HG03175 (cell line): ENCODE data around the gene ATP13A4.

Experiments
- ATAC-seq: cut with Tn5 transposase; IDR thresholded peaks from one replicate; pipeline ENCODE4 v1.9.1; 2021; ENCODE audit warnings: mild to moderate bottlenecking, moderate library complexity; ENCODE audit not compliant: unreplicated experiment

The ATP13A4 gene

DNA sequence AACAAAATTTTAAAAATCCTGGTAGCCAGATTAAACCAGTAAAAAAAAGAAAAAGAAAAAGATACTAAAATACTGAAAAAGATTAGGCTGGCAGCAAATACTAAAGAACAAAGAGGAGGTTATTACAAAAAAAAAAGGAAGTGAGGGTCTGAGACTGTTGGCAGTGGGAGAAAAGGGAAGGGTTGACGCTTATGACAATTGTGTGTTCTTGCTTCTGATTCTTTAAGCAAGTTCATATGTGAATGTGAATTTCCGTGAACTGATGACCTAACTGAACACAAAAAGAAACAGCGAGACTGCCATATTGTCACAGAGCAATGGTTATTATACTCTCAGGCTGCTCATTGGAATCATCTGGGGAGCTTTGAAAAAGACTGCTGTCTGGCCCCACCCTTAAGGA lies 56.5 kb downstream of the ATP13A4 start:
- ATAC-seq = no peak

DNA sequence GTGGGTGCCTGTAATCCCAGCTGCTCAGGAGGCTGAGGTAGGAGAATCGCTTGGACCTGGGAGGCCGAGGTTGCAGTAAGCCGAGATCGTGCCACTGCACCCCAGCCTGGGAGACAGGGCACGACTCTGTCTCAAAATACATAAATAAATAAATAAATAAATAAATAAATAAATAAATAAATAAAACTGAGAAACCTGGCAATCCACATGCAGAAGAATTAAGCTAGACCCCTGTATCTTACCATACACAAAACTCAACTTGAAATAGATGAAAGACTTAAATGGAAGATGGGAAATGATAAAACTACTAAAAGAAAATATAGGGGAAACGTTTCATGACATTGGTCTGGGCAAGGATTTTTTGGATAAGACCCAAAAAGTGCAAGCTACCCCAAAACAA lies 58.0 kb downstream of the ATP13A4 start:
- ATAC-seq = no peak

DNA sequence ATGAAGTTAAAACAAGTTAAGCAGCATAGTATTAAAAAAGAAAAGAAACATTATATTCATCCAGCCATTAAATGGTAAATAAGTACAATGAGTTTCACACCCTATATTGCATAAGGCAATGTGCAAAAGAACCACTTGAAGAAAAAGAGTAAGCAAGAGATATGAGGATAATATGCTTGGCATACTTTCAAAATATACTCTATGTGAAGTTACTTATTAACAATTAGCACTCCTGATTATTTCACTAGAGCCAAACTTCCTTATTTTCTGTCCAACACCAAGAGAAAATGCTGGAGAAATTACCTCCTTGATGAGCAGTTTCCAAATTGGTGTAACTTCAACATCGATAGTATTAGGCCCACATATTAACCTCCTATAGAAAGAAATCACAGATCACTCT lies 63.7 kb downstream of the ATP13A4 start:
- no peak for ATAC-seq

DNA sequence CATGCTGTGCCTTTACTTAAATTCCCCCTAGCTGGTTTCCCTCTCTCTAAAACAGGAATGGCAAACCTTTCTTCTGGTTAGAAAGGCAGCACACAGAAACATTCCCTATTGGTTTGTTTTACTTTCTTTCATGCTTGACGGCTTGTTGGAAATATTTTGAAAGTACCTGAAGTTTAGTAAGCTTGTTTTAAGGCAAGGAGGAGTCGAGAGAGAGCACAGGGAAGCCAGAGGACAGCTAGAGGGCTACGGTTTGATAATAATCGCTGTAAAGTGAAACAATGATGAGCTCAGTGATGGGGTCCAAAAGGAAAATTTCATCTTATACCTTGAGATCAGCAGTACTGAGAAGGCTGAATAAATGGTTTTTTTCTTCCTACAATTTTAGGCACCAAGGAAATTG lies 64.1 kb downstream of the ATP13A4 start:
- no peak for ATAC-seq

DNA sequence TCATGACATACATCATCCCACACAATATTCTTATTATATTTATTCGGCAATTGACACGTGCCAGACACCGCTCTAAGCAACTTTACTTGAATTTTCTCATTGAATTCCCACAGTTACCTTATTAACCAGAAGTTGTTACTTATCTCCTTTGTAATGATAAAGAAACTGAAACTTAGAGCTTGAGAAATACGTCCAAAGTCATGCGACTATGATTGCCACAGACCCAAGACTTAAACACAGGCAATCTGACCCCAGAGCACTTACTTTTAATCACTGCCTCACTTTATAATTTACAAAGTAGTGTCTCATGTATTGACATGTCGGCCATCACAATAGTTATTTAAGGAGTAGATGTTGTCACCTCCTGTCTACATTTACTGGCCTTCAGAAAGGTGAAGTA lies 64.7 kb downstream of the ATP13A4 start:
- ATAC-seq = no peak

DNA sequence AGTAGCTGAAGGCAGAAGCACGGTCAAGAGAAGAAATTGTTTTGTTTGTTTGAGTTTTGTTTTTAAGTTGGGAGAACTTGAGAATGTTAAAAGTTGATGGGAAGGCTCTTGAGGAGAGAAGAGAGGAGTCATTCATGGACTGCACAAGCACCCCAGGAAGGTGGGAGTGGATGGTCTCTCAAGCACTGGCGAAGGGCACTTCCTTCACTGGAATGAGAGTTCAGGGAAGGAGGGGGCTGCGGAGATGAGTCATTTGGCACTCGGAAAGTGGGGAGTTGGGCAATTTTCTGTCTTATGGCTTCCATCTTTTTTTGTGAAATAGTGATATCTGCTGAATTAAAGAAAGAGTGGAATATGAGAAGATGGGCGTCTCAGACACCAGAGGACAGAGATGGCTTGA lies 66.0 kb downstream of the ATP13A4 start:
- ATAC-seq = no peak

DNA sequence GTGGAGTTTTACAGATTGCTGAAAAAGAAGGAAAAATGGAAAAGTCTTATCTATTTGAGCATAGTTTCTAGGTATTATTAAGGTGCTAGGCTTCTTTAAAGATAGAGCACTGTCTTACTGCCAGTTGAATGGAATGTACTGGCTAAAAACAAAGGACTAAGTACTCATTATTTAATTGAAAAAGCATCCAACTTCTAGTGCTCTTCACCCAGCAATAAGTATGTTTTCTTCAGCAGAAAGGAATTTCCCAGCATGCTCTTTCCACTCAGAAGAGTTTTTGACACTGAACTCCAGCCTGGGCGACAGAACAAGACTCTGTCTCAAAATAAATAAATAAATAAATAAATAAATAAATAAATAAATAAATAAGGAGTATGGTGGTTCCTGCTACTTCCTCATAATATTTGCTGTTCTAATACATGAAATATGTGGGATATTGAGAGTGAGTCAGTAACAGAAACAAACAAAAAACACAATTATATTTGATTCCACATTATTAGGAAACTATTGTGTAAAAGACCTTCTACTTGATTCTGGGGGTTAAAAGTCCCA lies 70.6 kb downstream of the ATP13A4 start:
- no peak for ATAC-seq

DNA sequence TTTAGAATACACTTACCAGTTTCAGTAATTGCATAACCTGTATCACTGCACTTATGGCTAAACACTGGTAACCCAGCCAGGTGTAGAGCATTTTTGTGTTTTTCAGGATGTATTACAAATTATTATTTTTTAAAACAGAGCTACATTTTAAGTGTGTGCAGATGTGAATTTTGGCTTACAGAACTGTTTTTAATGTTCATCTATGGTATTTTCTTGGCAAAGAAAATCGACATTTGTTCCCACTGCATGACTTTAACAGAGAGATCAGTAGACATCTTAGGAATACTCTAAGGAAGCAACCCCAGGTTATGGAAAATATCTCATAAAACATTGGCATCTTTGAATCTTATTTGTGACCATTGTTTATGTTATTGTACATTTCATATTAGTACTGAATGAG lies 73.3 kb downstream of the ATP13A4 start:
- no peak for ATAC-seq

DNA sequence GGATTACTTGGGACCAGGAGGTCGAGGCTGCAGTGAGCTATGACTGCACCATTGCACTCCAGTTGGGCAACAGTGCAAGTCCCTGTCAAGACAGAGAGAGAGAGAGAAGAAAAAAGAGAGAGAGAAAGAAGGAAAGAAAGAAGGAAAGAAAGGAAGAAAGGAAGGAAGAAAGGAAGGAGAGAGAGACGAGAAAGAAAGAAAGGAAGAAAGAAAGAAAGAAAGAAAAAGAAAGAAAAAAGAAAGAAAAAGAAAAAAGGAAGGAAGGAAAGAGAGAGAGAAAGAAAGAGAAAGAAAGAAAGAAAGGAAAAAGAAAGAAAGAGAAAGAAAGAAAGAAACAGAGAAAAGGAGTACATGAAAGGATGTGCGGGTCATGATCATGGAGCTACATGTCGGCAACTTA lies 80.2 kb downstream of the ATP13A4 start:
- ATAC-seq = no peak

DNA sequence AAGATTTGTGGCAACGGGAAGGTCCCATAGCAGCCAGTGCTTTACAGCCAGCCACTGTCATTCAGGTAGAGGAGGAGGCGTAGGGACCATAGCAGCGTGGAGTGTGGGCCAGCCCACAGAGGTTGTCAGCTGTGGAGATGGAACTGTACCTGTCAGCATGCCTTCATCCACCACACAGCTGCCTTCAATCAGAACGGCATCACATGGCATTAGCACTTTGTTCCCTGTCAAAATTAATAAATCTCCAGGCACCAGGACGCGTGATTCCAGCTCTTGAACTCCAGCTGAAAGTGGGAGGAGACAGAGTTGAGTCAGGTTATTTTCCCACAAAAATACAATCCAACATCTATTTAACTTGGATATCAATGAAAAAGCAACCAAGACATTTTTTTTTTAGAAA lies 84.0 kb downstream of the ATP13A4 start:
- no peak for ATAC-seq

DNA sequence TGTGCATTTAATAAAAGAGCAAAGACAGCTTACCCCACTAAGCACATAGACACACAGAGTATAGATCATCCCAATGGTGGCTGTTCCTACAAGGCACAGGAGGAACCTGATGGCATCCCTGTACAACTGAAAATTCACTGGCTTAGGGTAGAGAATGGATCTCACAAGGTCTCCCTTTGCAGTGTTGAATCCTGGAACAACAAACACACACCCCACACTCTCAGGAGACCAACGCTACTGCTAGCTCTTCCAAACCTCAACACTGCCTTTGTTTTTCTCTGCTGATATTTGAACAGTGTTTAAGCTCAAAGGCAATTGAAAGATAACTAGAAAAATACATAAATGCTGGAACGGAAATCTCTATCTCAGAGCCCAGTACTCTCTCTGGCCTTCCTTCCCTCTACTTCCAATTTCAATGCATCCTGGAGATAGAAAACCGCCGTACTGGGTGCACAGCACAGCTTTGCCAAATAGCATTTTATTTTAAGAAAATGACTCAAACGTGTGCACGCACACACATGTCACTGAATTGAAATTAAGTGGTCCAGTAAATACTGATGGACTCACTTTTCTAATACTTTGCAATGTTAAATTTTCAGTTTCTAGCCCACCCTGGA lies 88.6 kb downstream of the ATP13A4 start:
- no peak for ATAC-seq

DNA sequence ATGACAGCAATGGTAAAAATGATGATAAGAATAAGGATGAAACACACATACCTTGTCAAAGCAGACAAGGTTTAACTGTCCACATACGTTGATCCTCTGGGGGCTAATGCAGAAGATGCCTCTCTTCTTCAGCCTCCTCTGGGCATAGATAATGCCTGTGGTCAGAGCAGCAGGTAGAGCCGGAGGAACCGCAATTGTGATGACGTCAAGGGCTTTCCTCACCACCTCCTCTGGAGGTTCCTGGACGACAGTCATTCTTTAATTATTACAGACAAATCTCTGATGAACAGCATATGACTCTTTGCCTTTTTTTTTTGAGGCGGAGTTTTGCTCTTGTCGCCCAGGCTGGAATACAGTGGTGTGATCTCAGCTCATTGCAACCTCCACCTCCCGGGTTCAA lies 89.8 kb downstream of the ATP13A4 start:
- ATAC-seq = no peak

DNA sequence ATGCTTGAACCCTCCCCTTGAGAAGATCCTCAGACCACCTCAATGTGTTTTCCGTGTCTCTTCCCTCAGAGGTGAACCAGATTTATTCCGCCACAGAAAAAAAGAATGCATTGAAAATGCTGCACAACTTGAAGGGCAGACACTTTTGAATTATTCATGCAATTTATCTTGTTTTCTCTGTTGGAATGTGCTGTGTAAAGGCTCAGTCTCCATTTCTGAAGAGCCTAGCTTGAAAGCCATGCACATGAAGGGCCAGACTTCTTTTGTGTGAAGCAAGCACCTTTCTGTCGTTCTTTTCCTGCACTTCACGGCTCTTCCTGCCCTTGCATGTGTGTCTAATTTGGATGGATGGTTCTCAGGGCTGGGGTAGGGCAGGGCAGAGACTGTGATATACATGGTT lies 97.2 kb downstream of the ATP13A4 start:
- ATAC-seq = no peak

DNA sequence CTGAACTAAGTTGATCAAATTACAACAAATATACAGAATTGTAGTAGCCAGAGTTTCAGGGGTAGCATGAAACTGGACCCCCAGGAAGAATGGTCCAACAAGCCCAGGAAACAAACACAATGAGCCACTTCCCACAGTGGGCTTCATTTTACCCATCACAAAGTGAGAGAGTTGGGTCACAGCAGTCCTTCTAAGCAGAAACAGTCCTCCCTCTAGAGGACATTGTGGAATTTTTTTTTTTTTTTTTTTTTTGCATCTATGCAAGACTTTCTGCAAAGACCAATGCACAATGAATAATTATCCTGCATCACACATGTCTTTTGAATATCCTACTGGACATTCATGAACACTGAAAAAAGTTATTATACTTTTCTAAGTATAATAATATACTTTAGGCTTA lies 102.4 kb downstream of the ATP13A4 start:
- no peak for ATAC-seq

DNA sequence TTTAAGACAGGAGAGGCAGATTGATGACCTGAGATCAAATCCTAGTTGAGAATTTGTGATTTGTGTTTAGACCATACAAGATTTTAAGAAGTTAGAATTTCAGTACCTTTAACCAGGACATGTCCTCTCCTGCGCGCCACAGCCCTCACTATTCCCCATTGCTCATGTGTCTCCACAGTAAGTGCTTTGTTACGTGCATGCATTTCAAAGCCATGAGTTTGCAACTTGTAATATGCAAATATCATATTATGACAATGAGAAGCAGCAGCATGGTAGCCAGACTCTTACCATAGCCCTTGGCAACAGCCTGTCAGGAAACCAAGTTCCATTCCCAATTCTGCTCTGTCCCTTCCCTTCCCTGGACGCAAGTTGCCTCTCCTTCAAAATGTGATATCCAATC lies 102.8 kb downstream of the ATP13A4 start:
- ATAC-seq = no peak

DNA sequence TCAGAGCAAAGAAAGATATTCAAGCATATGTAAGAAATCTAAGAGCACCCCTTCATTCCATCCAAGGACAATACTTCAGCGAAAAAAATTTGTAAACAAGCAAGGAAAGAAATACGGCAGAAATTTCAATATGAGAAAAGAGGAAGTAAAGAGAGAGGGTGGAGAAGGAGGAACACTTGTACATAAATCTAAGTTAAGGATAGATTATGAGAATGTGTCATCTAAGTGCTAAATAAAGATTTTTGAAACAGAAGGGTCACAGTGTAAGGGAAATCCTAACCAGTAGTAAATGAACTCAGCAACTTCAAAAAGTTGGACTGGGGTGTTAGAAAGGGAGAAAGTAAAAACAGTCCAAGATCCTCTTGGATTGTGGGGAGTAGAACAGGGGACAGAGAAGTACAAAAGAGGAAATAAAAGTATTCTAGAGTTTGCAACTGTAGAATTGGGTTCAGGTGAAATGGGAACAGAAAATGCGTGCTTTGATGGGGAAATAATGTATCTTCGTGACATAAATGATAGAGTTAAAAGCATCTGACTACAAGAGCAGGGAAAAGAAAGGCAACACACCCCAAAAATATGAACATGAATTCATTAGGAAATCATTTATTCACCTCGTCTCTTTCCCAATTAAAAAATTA lies 107.6 kb downstream of the ATP13A4 start:
- ATAC-seq = no peak

DNA sequence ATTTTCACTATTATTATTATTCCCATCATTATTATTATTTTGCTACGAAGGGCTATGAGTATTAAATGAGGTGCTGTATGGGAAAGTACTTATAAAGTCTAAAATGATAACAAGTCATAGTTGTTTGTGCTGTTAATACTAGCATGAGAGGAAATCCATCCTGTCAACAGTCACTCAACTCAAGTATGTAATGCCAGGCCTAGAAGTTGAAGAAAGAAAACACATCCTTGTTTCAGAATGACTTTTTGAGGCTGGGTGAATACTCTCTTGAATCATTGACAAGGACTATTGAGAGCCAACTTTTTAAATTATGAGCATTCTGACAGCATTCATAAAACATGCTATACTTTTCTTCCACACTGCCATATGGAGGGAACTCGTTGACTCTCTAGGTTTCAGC lies 115.3 kb downstream of the ATP13A4 start:
- no peak for ATAC-seq

DNA sequence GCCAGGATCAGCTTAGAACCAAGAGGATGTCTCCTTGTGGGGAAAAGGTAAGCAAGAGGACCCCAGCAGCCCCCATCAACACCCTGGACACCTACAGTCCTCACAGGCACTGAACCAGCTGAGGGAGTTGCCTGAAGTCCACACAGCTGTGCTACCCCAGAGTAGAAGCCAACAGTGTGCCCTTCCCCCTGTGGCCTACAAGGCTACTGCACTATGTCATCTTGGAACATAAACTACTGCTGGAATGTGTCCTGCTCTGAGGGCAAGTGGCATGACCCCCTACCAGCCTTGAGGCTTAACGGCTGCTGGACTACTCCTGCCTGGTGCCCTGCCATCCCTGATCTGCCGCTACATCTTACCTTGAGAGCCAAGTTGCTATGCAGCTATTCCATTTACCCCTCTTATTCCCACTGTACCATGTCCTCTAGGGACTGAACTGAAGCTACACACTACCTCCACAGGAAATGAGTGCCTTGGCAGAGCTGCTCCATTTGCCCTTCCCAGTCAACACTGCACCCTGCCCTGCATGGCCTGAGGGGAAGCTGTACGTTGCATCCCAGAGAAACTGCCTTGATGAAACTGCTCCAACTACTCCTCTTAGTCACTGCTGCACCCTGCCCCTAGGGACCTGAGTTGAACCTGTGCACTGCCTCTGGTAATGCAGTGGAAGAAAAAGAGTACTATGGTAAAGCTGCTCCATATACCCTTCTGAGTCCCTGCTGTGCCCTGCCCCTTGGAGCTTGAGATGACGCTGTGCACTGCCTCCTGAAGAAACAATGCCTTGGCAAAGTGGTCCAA lies 135.9 kb downstream of the ATP13A4 start:
- ATAC-seq = no peak

DNA sequence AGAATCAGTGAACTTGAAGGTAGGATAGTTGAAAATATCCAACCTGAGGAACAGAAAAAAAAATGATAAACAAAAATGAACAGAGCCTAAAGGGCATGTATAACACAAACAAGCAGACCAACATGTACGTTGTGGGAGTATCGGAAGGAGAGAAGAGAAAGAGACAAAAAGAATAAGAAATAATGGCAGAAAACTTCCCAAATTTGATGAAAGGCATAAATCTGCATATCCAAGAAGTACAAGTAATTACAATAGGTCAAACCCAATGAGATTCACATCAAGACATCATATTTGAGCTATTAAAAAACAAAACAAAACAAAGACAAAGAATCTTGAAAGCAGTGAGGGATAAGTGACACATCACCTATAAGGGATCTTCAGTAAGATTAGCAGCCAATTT lies 138.1 kb downstream of the ATP13A4 start:
- ATAC-seq = no peak

DNA sequence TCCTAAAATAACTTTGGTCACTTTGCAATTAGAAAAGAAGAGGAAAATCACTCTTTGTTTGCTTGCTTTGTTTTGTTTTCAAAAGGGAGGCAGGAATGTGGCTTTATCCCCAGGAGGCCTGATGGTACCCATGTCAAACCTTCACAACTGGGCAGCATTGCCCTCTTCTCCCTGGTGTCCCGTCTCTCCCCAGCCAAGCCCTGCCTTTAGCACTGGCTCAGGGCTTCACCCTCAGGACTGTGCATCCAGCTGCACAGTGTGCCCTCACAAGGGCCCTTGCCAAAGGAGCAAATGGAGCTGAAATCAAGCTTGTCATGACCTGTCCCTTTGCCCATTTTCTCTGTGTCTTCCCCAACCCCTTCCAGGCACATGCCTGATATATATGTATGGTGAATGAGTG lies 147.0 kb downstream of the ATP13A4 start:
- ATAC-seq = no peak

DNA sequence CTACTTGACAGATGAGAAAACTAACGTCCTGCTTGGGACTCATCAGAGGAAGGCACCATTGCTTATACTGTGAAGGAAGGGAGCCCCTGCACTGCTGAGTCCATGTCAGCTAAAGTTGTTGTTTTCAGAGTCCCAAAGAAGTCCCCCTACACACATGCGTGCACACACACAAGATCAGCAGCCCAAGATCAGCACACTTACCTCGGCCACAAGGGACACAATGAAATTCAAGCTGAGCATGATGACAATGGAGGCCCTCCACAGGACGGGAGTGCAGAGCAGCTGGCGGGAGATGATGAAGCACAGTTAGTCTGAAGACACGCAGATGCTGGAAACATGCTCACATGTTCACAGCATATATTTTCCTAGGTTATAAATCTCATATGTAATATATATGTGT lies 147.6 kb downstream of the ATP13A4 start:
- no peak for ATAC-seq

DNA sequence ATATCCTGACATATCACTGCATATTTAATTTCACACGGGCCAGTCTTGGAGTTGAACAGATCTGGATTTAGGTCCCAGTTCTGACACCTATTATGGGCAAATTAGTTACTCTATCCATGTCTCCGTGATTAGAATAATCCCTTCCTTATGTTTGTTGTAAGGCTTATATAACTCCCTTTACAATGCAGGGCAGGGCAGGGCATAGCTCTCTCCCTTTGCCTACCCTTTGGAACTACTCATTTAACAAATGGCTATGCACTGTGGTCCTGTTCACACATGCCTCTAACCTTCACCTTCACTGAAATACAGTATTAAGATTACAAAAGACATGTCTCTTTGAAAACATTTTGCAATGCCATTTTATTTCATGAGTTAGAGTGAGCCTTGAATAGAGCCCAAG lies 151.4 kb downstream of the ATP13A4 start:
- no peak for ATAC-seq
